SH-SY5Y (cell line): ENCODE measurements around the gene RPL12.

ENCODE experiments used
- GATA2 ChIP-seq: IDR thresholded peaks from 2 replicates; pipeline ENCODE4 v1.6.1; 2011; ENCODE audit warnings: mild to moderate bottlenecking, low read depth, low read length
- GATA3 ChIP-seq: IDR thresholded peaks from 2 replicates; pipeline ENCODE4 v1.6.1; 2011; ENCODE audit warnings: low read depth, mild to moderate bottlenecking, low read length, moderate library complexity

DNA sequence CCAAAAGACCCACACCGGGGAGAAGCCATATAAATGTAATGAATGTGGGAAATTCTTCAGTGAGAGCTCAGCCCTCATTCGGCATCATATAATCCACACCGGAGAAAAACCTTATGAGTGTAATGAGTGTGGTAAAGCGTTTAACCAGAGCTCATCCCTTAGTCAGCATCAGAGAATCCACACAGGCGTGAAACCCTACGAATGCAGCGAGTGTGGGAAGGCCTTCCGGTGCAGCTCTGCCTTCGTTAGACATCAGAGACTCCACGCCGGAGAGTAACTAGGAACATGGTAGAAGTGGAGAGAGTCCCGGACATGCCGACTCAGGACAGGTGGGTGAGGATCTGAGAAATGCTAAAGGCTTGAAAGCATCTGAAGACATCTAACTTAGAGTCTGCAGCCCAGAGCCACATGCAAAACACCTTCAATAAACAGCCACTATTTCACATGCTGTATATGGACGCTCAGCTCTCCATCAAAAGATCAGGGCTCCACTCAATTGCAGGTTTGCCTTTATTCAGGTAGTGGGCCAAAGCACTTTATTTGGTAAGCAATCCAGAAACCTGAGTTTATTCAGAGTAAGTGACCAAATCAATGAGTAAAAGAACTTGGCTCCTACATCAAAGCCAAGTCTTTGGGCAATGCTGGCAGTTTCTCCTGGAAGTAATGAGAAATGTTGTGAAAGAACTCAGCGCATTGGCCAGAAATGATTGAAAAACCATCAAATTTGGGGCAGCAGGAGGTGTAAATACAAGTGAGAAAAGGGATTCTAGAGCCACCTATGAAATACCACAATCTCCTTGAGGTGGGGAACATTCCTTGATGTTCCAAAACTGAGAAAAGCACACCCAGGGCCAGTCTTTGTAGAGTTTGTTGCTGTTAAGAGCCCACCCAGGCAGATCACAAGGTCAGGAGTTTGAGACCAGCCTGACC is 6.0 kb downstream of the RPL12 start:
- TF ChIP-seq GATA3 = no peak
- no peak for TF ChIP-seq GATA2
